ENCODE measurements around the gene OGT. TPM values are rescaled to one million over a fixed set of nuclear protein-coding genes. Genes with fewer than 3 reads are reported as not detected.

Gene OGT
- 53.9 and 56.9 TPM in 2 replicates for total RNA-seq

DNA sequence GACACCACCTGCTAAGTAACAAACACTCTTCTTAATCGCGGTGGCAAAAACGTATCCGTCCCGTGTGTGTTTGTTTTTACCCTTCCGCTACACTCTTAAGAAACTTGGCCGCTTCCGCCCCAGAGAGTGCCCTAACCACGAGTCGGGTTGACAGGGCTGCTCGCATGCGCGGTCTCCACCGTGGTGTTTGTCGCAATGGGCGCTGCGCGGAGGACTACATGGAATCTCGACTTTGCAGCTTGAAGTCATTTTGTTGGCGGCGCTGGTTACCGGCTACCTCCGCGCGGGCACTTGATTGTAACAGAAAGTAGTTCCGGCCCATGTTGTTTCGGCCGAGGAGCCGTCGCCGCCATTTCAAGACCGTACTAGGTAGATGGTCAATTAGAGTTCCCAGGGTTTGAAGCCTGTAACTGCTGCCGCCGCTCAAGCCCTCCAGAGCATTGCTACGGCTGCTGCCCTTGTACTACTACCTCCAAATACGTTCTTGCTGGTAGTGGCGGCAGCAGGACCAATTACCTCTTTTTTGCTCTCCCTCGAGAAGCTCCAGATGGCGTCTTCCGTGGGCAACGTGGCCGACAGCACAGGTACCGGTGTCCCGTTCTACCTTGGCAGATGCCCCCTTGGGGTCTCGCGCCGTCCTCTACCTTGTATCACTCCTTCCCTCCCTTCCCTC is at the start of gene OGT:
Gene OGT, plus strand, starts transcription at position 352 of the 673 bp plus-strand sequence. Its CDS starts 196 bp downstream, at position 548.

DNA sequence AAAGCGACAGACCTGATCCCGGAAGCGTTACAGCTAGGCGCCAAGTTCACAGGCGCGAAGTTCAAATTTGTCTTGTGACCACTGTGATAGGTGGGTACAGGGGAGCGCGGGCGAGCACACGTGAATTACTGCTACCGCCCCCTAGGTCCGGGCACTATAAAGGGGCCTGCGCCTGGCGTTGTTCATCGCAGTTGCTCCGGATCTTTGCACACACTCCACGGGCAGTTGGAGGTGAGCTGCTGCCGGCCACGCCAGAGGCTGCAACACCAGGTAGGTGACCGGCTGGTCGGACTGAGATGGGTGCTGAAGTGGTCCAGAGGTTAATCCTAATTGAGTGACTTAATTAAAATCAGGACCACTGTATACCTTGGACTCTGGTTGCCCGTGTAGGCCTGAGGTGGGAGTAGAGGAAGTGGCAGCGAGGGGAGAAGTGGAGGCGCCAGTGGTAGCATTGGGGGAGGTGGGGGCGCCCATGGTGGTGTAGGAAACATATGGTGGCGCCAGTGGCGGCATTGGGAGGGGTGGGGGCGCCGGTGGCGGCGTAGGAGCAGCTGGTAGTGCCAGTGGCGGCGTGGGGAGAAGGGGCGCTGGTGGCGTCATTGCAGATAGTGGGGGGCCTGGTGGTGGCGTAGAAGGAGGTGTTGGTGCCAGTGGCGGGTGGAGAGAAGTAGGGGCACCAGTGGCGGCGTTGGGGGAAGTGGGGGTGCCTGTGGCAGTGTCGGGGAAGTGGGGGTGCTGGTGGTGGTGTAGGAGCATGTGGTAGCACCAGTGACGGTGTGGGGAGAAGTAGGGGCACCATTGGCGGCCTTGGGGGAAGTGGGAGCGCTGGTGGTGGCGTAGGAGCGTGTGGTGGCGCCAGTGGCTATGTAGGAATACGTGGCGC is 45.6 kb downstream of the OGT start, which contains the start of gene GCNA:
Gene GCNA, plus strand, starts transcription at position 185 of the 883 bp plus-strand sequence. CDS start 2,385 bp downstream, outside the sequence.

DNA sequence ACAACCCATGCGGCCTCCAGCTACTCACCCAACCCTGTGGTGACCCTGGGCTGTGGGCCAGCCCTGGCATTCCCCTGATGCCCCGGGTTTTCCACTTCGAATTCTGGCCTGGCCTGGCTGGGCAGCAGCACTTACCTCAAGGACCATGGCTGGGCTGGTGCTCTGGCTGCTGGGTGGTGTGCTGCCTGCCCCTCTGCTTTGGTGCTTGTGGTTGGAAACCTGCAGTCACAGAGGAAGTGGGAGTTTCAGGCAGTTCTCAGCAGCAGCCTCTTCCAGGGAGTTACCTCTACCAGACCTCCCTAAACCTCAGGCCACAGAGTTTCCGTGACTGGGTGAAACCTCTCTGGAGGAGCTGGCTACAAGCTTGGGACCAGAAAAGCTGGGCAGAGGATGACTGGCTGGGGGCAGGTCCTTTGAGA is 85.4 kb downstream of the OGT start, which contains the start of gene CXCR3:
Gene CXCR3, minus strand, starts transcription at position 209 of the 419 bp plus-strand sequence. Its CDS starts 62 bp downstream, at position 147.

Other genes starting within 250 kb of the OGT start
- gene NONO, start 249.5 kb upstream of the OGT start, total RNA-seq = 225 and 251 TPM in 2 replicates
- 0.23 and 2.0 TPM in 2 replicates for gene ITGB1BP2, start 231.4 kb upstream of the OGT start, total RNA-seq
- gene TAF1, start 166.7 kb upstream of the OGT start, total RNA-seq = 11.0 and 14.2 TPM in 2 replicates
- gene GCNA, start 45.3 kb downstream of the OGT start, total RNA-seq = 1.4 and 4.3 TPM in 2 replicates
- gene CXCR3, start 85.4 kb downstream of the OGT start, total RNA-seq = not detected in 2 replicates
- gene CXorf49, start 185.2 kb downstream of the OGT start, total RNA-seq = not detected in 2 replicates
- gene CXorf49B, start 230.2 kb downstream of the OGT start, total RNA-seq = not detected in 2 replicates